Renal cortical epithelial cell (primary cell): ENCODE measurements around the gene MYD88. TPM values are rescaled to one million over a fixed set of nuclear protein-coding genes. Genes with fewer than 3 reads are reported as not detected.
"Not testable (repeated sequence)": the region's sequence is repeated elsewhere in the genome, so short reads cannot be mapped to it uniquely, and the experiment has no call there.

Source experiments
- DNase-seq: peaks from one replicate; pipeline ENCODE4 v3.0.0-alpha.2; 2011; ENCODE audit warnings: low read depth
- total RNA-seq: library from RNA; depleted of rRNA; stranded (reverse); fragments of >200 nt; gene quantifications from 2 replicates; pipeline ENCODE4 v1.2.3, GENCODE V29; 2014

Gene MYD88
- total RNA-seq, 1 donor from 2014 or later: 22.7 TPM

DNA sequence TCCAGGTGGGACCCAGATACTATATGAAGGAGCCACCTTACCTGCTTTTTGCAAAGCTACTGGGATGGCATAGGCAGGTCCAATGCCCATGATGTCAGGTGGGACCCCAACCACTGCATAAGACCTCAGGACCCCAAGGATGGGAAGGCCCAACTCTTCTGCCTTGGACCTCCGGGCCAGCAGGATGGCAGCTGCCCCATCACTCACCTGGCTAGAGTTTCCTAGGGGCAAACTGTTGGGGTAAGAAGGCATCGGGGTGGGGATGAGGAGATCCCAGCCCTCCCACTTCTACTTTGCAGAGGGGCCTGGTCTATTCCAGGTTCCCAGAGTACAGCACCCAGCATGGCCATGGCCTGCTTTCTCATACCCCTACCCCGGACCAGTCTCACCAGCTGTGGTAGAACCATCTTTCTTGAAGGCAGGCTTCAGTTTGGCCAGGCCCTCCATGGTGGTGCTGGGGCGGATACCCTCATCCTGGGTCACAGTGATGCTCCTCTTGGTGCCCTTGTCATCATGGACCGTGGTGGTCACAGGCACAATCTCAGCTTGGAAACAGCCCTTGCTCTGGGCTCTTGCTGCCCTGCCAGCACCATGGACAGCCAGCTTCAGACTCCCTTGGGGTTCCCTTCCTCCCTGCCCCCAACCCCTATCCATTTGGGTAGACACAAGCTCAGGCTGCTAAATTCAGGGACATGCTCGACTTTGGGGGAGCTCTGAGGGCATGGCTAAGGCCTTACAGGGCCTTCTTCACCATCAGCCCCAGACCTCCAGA is 12.2 kb upstream of the MYD88 start:
- no peak for DNase-seq

- DNase-seq: no peak
Measured at GRCh38 chr3:38127611-38128302, 10.7 kb upstream of the MYD88 start.

- DNase-seq: no peak
Measured at GRCh38 chr3:38128303-38128655, 10.2 kb upstream of the MYD88 start.

- DNase-seq: no peak
Measured at GRCh38 chr3:38129058-38129457, 9.4 kb upstream of the MYD88 start.

GRCh38 chr3:38130631-38131065 is 7.8 kb upstream of the MYD88 start:
- DNase-seq: no peak

DNA sequence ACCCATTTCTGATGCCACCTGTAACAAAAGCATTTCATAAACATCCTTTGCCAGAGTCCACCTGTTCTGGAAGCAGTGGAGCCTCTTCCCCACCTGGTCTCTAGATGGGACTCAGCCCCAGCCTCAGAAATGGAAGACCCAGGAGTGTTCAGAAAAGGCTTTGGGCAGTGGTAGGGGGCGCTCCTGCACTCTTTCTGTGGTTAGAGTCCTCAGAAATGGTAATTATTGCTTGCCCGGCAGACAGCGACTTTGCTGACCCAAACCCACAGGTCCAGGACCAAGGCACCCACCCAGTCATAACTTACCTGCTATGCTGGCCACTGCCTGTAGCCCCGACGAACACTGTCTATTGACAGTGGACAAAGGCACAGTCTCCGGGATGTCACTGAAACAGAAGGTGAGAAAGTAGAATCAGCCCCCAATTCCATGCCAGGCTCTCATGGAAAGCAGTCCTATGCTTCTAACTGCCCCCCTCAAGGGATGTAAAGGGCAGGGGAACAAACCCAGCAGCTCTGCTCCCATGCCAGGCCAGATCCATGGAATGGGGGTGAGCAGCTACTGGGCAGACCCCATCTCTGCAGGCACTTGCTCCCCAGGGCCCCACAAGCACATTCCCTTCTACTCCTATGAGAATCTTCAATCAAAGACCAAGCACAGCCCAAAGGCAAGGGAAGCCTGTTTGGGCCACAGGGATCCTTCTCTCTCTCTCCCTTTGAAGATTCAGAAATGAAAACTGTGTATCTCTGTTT is 6.7 kb upstream of the MYD88 start:
- no peak for DNase-seq

GRCh38 chr3:38133209-38133556 is 5.3 kb upstream of the MYD88 start:
- DNase-seq: no peak

GRCh38 chr3:38133557-38134405 is 4.7 kb upstream of the MYD88 start:
- DNase-seq: peak; percentile 73

DNA sequence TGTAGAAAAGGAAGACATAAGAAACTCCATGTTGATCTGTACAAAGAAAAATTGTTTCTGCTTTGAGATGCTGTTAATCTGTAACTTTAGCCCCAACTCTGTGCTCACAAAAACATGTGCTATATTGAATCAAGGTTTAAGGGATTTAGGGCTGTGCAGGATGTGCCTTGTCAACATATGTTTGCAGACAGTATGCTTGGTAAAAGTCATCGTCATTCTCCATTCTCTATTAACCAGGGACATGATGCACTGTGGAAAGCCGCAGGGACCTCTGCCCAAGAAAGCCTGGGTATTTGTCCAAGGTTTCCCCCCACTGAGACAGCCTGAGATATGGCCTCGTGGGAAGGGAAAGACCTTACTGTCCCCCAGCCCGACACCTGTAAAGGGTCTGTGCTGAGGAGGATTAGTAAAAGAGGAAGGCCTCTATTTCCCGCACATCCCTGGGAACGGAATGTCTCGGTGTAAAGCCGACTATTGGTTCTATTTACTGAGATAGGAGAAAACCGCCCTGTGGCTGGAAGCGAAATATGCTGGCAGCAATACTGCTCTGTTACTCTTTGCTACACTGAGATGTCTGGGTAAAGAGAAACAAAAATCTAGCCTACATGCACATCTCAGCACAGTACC is 3.8 kb upstream of the MYD88 start:
- DNase-seq: not testable (repeated sequence)

DNA sequence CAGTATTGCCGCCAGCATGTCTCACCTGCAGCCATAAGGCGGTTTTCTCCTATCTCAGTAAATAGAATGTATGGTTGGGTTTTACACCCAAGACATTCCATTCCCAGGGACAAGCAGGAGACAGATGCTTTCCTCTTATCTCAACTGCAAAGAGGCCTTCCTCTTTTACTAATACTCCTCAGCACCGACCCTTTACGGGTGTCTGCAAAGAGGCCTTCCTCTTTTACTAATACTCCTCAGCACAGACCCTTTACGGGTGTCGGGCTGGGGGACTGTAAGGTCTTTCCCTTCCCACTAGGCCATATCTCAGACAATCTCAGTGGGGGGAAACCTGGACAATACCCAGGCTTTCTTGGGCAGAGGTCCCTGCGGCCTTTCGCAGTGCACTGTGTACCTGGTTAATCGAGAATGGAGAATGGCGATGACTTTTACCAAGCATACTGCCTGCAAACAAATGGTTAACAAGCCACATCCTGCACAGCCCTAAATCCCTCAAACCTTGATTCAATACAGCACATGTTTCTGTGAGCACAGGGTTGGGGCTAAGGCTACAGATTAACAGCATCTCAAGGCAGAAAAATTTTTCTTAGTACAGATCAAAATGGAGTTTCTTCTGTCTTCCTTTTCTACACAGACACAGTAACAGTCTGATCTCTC is 2.7 kb upstream of the MYD88 start:
- not testable (repeated sequence) for DNase-seq

- DNase-seq: no peak
Measured at GRCh38 chr3:38136393-38136776, 2.1 kb upstream of the MYD88 start.

- DNase-seq: peak; percentile 98
Measured at GRCh38 chr3:38136777-38137614, 1.5 kb upstream of the MYD88 start, which contains the start of gene ACAA1. Gene ACAA1, minus strand, starts transcription at chr3:38137127. Its CDS starts 92 bp downstream, at chr3:38137035.

DNA sequence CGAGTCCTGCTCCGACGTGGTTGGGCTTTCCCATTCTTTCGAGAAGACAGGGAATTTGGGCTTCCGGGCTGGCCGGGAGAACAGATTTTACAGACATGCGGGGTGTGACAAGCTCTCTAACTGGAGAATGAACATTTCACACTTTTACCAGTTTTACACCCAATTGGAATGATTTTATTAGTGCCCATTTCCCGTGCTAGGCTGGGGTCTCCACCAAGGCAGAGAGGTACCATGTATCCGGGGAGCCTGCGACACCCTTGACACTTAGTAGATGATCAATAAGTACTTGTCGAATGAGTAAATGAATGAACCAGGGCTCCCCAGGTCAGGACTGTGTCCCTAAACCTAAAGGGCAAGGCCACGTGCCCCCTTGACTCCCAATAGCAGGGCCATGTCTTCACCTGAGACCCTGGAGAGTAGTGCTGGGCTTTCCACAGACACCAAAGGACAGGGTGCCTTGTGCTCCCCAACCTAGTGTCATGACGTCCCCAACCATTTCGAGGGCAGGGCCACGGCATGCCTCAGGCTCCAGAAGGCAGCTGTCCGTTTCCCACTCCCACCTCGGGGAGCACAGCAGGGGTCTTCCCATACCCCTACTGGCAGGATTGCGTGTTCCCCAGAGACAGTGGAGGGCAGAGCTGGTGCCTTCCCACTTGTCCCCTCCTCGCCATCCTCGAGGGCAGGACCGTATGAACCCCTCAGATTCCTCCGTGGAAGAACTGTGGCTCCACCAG is 679 bp upstream of the MYD88 start:
- no peak for DNase-seq

GRCh38 chr3:38139191-38139590 is 730 bp downstream of the MYD88 start:
- no peak for DNase-seq

GRCh38 chr3:38139652-38140051 is 1.2 kb downstream of the MYD88 start:
- DNase-seq: no peak

GRCh38 chr3:38140326-38141172 is 2.1 kb downstream of the MYD88 start:
- DNase-seq: no peak

DNA sequence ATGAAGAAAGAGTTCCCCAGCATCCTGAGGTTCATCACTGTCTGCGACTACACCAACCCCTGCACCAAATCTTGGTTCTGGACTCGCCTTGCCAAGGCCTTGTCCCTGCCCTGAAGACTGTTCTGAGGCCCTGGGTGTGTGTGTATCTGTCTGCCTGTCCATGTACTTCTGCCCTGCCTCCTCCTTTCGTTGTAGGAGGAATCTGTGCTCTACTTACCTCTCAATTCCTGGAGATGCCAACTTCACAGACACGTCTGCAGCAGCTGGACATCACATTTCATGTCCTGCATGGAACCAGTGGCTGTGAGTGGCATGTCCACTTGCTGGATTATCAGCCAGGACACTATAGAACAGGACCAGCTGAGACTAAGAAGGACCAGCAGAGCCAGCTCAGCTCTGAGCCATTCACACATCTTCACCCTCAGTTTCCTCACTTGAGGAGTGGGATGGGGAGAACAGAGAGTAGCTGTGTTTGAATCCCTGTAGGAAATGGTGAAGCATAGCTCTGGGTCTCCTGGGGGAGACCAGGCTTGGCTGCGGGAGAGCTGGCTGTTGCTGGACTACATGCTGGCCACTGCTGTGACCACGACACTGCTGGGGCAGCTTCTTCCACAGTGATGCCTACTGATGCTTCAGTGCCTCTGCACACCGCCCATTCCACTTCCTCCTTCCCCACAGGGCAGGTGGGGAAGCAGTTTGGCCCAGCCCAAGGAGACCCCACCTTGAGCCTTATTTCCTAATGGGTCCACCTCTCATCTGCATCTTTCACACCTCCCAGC is 2.9 kb downstream of the MYD88 start:
- no peak for DNase-seq

DNA sequence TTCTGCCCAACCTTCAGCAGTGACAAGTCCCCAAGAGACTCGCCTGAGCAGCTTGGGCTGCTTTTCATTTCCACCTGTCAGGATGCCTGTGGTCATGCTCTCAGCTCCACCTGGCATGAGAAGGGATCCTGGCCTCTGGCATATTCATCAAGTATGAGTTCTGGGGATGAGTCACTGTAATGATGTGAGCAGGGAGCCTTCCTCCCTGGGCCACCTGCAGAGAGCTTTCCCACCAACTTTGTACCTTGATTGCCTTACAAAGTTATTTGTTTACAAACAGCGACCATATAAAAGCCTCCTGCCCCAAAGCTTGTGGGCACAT is 3.5 kb downstream of the MYD88 start:
- DNase-seq: peak; percentile 36
